GM19328 (cell line): Measurements from ENCODE around the gene DHRS11.
A peak's percentile ranks its signal among the peaks of the same experiment; 100 is the strongest.
"Not testable (repeated sequence)": the region's sequence is repeated elsewhere in the genome, so short reads cannot be mapped to it uniquely, and the experiment has no call there.

Experiments used
- ATAC-seq: cut with Tn5 transposase; IDR thresholded peaks from one replicate; pipeline ENCODE4 v1.9.1; 2021; ENCODE audit warnings: mild to moderate bottlenecking, moderate library complexity; ENCODE audit not compliant: unreplicated experiment

The DHRS11 gene

GRCh38 chr17:36593656-36594316, 2.1 kb downstream of the DHRS11 start:
- ATAC-seq: no peak

DNA sequence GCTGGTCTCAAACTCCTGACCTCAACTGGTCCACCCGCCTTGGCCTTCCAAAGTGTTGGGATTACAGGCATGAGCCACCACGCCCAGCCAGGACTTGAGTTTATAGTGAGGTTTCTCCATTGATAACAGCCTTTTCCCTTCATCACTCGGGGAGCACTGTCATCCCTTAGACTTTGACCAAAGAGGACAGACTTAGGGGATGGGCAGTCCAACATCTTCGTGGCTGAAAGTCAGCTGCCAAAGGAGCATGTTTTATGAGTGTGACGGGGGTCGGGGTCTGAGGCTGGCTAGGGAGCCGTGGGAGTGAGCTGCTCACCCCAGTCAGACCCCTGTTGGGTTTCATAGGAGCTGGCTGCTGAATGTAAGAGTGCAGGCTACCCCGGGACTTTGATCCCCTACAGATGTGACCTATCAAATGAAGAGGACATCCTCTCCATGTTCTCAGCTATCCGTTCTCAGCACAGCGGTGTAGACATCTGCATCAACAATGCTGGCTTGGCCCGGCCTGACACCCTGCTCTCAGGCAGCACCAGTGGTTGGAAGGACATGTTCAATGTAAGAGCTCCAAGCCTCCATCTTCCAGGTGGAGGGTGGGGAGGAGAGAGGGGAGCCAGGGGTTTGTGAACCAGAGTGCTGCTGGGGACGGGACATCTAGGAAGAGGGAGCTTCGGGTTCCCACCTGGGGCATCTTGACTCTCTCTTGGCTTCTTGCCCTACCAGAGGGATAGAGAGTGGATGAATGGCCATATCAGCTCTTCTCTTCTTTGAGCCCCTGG, 3.1 kb downstream of the DHRS11 start:
- no peak for ATAC-seq

DNA sequence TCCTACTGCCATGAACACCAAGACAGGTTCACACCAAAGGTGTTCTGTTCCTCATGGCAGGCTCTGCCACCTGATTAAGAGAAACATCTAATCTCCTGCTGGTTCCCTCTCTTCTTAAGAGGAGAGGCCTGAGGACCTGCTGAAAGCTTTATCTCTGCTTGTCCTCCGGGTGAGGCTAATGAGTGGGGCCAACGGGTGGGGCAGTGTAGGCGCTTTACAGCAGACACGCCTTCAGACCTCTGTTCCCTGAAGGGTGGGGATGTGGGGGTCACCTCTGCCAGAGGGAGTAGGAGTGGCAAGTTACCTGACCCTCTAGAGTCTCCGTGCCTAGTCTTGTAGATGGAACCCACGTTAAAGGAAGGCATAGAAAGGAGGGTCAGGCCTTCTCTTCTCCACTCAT, 5.5 kb downstream of the DHRS11 start:
- no peak for ATAC-seq

DNA sequence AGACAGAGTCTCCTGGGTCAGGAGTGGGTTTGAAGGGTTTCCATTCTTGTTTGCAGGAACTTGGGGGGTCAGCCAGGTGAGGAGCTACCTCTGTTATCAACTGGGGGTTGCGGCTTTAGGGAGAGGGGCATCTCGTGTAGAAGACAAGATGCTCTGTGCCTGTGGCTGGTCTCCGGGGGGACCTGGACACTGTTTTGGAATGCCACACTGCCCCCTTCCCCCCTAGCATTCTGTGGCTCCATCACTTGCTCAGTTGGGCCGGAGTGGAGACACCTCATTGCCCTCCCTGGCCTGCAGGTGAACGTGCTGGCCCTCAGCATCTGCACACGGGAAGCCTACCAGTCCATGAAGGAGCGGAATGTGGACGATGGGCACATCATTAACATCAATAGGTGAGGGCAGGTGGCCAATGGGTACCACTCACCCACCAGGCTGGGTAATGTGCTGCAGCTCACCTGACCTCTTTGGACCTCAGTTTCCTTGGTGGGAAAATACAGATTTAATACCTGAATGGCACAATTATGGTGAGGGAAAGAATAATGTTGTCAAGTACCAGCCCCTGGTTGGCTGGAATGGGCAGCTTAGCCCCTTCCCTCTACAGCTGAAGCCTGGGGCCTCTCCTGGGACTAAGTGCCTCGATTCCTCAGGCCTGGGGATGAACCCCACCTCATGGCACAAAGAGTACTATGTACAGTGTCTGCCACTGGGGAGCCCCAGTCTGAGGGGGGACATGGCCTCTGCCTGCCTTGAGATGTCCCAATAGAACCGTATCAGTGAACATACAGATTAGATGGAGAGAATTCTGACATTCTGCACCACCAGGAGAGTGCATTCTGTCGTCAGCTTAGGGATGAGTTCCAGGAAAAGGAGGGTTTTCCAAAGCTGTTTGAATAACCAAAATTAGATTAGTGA, 6.4 kb downstream of the DHRS11 start:
- ATAC-seq: no peak

GRCh38 chr17:36598951-36599401, 7.3 kb downstream of the DHRS11 start:
- no peak for ATAC-seq

DNA sequence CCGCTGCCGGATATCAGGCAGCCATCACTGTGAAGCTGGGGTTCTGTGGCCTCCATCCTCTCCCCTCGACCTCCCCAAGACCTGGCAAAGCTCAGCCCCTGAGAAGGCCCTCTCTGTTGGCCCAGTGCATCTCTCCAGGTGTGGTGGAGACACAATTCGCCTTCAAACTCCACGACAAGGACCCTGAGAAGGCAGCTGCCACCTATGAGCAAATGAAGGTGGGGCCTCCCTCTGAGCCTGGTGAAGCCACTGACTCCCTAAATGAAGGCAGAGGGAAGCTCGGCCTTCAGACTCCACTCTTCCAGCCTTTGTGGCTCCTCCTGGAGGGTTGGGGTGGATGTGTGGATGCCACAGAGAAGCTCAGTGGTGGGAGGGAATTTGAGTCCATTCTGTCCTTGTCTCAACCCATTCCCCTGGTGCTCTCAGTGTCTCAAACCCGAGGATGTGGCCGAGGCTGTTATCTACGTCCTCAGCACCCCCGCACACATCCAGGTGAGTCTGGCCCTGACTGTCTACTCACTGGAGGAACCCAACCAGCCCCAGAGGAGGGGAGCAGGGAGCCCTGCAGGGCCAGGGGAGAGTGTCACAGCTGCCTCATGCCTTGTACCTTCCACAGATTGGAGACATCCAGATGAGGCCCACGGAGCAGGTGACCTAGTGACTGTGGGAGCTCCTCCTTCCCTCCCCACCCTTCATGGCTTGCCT, 8.0 kb downstream of the DHRS11 start:
- ATAC-seq: no peak

- ATAC-seq: no peak
Observed at GRCh38 chr17:36600465-36600864, 8.8 kb downstream of the DHRS11 start.

- no peak for ATAC-seq
Observed at GRCh38 chr17:36600936-36601302, 9.2 kb downstream of the DHRS11 start.

DNA sequence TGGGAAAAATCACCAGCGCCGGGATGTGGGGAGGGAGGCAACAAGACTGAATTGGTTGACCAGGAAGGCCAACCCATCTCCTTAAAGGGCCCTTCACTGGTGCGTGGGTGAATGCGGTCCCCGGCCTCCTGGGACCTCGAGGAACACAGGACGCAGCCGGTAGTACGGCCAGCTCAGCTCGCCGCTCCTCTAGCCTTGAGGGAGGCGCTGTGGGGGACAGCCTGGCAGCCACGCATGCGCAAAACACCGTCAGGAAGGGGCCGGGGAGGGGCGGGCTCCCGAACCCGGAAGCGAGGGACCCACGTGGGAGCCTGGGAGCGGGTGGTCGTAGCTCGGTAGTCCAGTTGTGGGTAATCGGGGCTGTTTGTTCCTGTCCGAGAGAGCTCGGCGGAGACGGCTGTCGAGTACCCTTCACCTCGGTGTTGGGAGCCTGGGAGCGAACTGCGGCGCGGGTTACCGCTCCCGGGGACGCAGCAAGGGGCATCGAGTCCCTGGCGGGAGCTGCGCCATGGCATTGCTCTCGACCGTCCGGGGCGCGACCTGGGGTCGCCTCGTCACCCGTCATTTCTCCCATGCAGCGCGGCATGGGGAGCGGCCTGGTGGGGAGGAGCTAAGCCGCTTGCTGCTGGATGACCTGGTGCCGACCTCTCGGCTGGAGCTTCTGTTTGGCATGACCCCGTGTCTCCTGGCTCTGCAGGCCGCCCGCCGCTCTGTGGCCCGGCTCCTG, 9.8 kb downstream of the DHRS11 start, which contains the start of gene MRM1:
TSS of gene MRM1 (plus strand) at position 281 of the 727 bp plus-strand sequence. CDS start at position 509, 228 bp downstream.
- ATAC-seq: peak; percentile 85

DNA sequence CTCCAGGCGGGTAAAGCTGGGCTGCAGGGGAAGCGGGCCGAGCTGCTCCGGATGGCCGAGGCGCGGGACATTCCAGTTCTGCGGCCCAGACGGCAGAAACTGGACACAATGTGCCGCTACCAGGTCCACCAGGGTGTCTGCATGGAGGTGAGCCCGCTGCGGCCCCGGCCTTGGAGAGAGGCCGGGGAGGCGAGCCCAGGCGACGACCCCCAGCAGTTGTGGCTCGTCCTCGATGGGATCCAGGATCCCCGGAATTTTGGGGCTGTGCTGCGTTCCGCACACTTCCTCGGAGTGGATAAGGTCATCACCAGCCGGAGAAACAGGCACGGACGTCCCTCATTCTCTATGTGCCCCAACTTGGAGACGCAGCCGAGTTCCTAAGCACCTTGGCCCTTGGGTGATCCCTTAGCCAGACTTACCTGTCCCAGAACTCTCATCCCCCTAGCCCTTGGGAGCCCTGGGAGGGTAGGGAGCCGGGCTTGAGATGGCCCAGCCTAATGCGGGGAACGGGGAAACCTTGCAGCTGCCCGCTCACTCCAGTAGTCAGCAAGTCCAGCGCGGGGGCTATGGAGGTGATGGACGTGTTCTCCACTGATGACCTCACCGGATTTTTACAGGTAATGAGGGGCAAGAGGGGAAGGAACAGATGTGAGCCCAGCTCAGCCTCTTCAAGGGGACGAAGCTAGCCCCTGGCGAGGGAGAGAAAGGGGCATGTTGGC, 10.5 kb downstream of the DHRS11 start:
- no peak for ATAC-seq

DNA sequence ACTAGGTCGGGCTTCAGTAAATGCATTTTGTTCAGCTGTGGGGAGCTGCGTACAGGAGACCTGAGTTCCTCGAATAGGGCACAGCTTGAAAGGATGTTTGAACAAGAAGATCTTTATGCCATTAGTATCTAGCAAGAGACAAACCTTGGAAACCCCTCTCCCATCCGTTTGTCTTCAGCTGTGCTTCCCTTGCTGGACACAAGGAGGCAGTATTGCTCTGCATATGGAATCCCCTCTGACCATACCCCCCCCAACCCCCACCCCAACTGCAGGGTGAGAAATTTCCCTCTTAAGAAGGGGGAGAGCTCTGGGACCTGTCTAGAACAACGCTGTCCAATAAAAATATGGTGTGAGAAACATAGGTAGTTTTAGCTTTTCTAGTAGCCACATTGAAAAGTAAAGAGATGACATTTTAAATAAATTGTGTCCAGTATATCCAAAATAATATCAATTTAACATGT, 11.3 kb downstream of the DHRS11 start:
- ATAC-seq: no peak

- not testable (repeated sequence) for ATAC-seq
Observed at GRCh38 chr17:36605028-36605427, 13.3 kb downstream of the DHRS11 start.

DNA sequence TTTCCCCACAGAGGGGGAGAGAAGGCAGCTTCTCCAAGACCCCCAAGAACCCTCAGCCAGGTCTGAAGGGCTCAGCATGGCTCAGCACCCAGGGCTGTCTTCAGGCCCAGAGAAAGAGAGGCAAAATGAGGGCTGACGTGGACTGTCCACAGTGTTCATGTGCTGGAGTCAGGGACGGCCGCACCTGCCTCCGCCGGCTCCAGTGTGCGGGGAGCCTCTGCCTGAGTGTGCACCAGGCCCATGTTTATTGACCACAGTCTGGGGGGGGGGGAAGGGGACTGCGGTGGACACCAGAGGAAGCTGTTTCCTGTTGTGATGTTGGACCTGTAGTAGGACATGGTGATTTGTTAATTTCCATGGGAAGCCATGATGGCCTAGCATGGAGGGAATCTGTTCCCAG, 16.6 kb downstream of the DHRS11 start:
- ATAC-seq: no peak

- ATAC-seq: no peak
Observed at GRCh38 chr17:36608794-36609497, 17.3 kb downstream of the DHRS11 start.

GRCh38 chr17:36609498-36609862, 17.8 kb downstream of the DHRS11 start:
- ATAC-seq: no peak

- ATAC-seq: no peak
Observed at GRCh38 chr17:36610474-36610873, 18.8 kb downstream of the DHRS11 start.

- ATAC-seq: no peak
Observed at GRCh38 chr17:36611345-36612072, 19.8 kb downstream of the DHRS11 start.

- ATAC-seq: no peak
Observed at GRCh38 chr17:36612323-36612722, 20.6 kb downstream of the DHRS11 start.
